Muscle layer of duodenum (tissue), 2 donors: ENCODE data around the gene HSPG2.

ENCODE experiments used
- H3K27ac ChIP-seq: one replicate; pipeline ENCODE4 v1.7.0; 2013; ENCODE audit warnings: mild to moderate bottlenecking, low read length
- H3K27me3 ChIP-seq: one replicate; pipeline ENCODE4 v1.7.0; 2013; ENCODE audit warnings: low read depth, mild to moderate bottlenecking, control low read depth, low read length
- H3K36me3 ChIP-seq, 2 donors: one replicate each; pipeline ENCODE4 v1.7.0; 2013; ENCODE audit warnings: low read length in 2 of 2, control low read depth in 1 of 2, mild to moderate bottlenecking in 1 of 2; ENCODE audit not compliant: insufficient read depth in 2 of 2, control insufficient read depth in 1 of 2
- H3K4me1 ChIP-seq, 2 donors: one replicate each; pipeline ENCODE4 v1.7.0; 2013; ENCODE audit warnings: low read length in 2 of 2, mild to moderate bottlenecking in 2 of 2, control low read depth in 1 of 2, moderate library complexity in 1 of 2; ENCODE audit not compliant: insufficient read depth in 2 of 2, control insufficient read depth in 1 of 2
- H3K4me3 ChIP-seq, 2 donors: one replicate each; pipeline ENCODE4 v1.7.0; 2013; ENCODE audit warnings: low read length in 2 of 2, low read depth in 1 of 2, mild to moderate bottlenecking in 1 of 2
- H3K9me3 ChIP-seq, 2 donors: one replicate each; pipeline ENCODE4 v1.7.0; 2013; ENCODE audit warnings: low read length in 2 of 2, control low read depth in 1 of 2, mild to moderate bottlenecking in 1 of 2; ENCODE audit not compliant: control insufficient read depth in 1 of 2
- donor health status: healthy.

HSPG2 gene

GRCh38 chr1:21822349-21822748 is 114.8 kb downstream of the HSPG2 start:
- Histone ChIP-seq H3K4me1 (peaks cover 3% of the 10 kb centered on the region in 2 donors), H3K36me3 (peaks cover 12 to 59% of the 10 kb centered on the region in 2 donors), H3K27ac (no peak overlapping the region), H3K27me3 (no peaks in the 10 kb centered on the region), H3K4me3 (no peak overlapping the region), H3K9me3 (no peaks in the 10 kb centered on the region)

- Histone ChIP-seq H3K27me3 (no peaks in the 10 kb centered on the region), H3K4me1 (peaks cover 3% of the 10 kb centered on the region in 2 donors), H3K36me3 (peaks cover 9 to 51% of the 10 kb centered on the region in 2 donors), H3K4me3 (no peak overlapping the region), H3K9me3 (no peaks in the 10 kb centered on the region), H3K27ac (no peak overlapping the region)
Observed at GRCh38 chr1:21821385-21822019, 115.6 kb downstream of the HSPG2 start.

- Histone ChIP-seq H3K27ac (no peak overlapping the region), H3K27me3 (no peaks in the 10 kb centered on the region), H3K36me3 (peaks cover 9 to 44% of the 10 kb centered on the region in 2 donors), H3K4me1 (peaks cover 3% of the 10 kb centered on the region in 2 donors), H3K4me3 (no peak overlapping the region), H3K9me3 (no peaks in the 10 kb centered on the region)
Observed at GRCh38 chr1:21820597-21821232, 116.4 kb downstream of the HSPG2 start.

GRCh38 chr1:21818656-21819055 is 118.5 kb downstream of the HSPG2 start:
- H3K27ac ChIP-seq: no peak overlapping the region
- H3K4me3 ChIP-seq: no peak overlapping the region
- H3K36me3 ChIP-seq: peaks cover 0 to 25% of the 10 kb centered on the region in 2 donors
- no peaks in the 10 kb centered on the region for H3K27me3 ChIP-seq
- no peaks in the 10 kb centered on the region for H3K9me3 ChIP-seq
- peaks cover 3 to 10% of the 10 kb centered on the region in 2 donors for H3K4me1 ChIP-seq

GRCh38 chr1:21816602-21817302 is 120.4 kb downstream of the HSPG2 start:
- no peaks in the 10 kb centered on the region for H3K27me3 ChIP-seq
- no peaks in the 10 kb centered on the region for H3K9me3 ChIP-seq
- peaks cover 0 to 11% of the 10 kb centered on the region in 2 donors for H3K36me3 ChIP-seq
- peaks cover 3 to 10% of the 10 kb centered on the region in 2 donors for H3K4me1 ChIP-seq
- no peak overlapping the region for H3K27ac ChIP-seq
- no peak overlapping the region for H3K4me3 ChIP-seq

GRCh38 chr1:21815724-21816321 is 121.3 kb downstream of the HSPG2 start:
- H3K27ac ChIP-seq: no peak overlapping the region
- no peak overlapping the region for H3K4me3 ChIP-seq
- H3K27me3 ChIP-seq: no peaks in the 10 kb centered on the region
- no peaks in the 10 kb centered on the region for H3K9me3 ChIP-seq
- peaks cover 3 to 10% of the 10 kb centered on the region in 2 donors for H3K4me1 ChIP-seq
- H3K36me3 ChIP-seq: peaks cover 0 to 2% of the 10 kb centered on the region in 2 donors

- no peak overlapping the region for H3K4me3 ChIP-seq
- H3K27me3 ChIP-seq: no peaks in the 10 kb centered on the region
- H3K9me3 ChIP-seq: no peaks in the 10 kb centered on the region
- no peaks in the 10 kb centered on the region for H3K36me3 ChIP-seq
- no peak overlapping the region for H3K27ac ChIP-seq
- peaks cover 3 to 10% of the 10 kb centered on the region in 2 donors for H3K4me1 ChIP-seq
Observed at GRCh38 chr1:21814981-21815582, 122.0 kb downstream of the HSPG2 start.

- no peak overlapping the region for H3K27ac ChIP-seq
- no peaks in the 10 kb centered on the region for H3K36me3 ChIP-seq
- H3K9me3 ChIP-seq: no peaks in the 10 kb centered on the region
- no peaks in the 10 kb centered on the region for H3K27me3 ChIP-seq
- H3K4me3 ChIP-seq: peak overlapping the region; percentile 16 to 52
- H3K4me1 ChIP-seq: peaks cover 3 to 10% of the 10 kb centered on the region in 2 donors
Observed at GRCh38 chr1:21814241-21814918, 122.7 kb downstream of the HSPG2 start.

GRCh38 chr1:21813542-21813941 is 123.6 kb downstream of the HSPG2 start:
- H3K27me3 ChIP-seq: no peaks in the 10 kb centered on the region
- H3K27ac ChIP-seq: no peak overlapping the region
- no peaks in the 10 kb centered on the region for H3K9me3 ChIP-seq

GRCh38 chr1:21811875-21812305 is 125.2 kb downstream of the HSPG2 start, which contains the start of gene LDLRAD2:
Gene LDLRAD2 (plus strand): TSS chr1:21812265. CDS start chr1:21812452, 187 bp downstream.
- no peaks in the 10 kb centered on the region for H3K9me3 ChIP-seq
- no peak within 1 kb of the TSS for H3K27ac ChIP-seq
- H3K36me3 ChIP-seq: no peaks in the 10 kb centered on the region
- no peak within 1 kb of the TSS for H3K4me3 ChIP-seq
- peaks cover 0 to 7% of the 10 kb centered on the region in 2 donors for H3K4me1 ChIP-seq
- H3K27me3 ChIP-seq: no peaks in the 10 kb centered on the region

More at GRCh38 chr1:21813542-21813941, 123.6 kb downstream of the HSPG2 start:
- H3K36me3 ChIP-seq: no peaks in the 10 kb centered on the region
- H3K4me3 ChIP-seq: no peak overlapping the region
- H3K4me1 ChIP-seq: peaks cover 3 to 7% of the 10 kb centered on the region in 2 donors
